T-helper 1 cell (primary cell): ENCODE data around the gene ZNF148.
A peak's percentile ranks its signal among the peaks of the same experiment; 100 is the strongest.

Experiments used
- DNase-seq, 5 donors: peaks; one replicate each; pipeline ENCODE4 v3.0.0-alpha.2; 2012 to 2020

The ZNF148 gene

DNA sequence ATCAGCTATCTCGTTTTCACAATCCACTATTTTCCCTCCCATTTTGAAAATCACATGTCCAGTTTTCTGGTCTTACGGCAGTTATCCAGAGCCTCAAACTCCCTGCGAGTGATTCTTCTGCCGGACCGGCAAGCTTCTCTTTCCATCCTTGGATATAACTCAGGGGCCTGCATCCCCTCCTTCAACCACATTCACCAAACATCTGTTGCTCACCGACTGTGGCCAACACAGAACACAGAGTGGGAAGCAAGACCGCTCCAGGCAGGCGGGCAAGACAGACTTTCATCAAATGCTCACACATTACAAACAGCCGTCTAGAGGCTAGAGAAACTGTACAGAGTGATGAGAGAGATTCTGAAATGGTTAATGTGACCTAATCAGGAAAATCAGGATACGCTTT is 154.9 kb downstream of the ZNF148 start:
- DNase-seq: no peak

DNA sequence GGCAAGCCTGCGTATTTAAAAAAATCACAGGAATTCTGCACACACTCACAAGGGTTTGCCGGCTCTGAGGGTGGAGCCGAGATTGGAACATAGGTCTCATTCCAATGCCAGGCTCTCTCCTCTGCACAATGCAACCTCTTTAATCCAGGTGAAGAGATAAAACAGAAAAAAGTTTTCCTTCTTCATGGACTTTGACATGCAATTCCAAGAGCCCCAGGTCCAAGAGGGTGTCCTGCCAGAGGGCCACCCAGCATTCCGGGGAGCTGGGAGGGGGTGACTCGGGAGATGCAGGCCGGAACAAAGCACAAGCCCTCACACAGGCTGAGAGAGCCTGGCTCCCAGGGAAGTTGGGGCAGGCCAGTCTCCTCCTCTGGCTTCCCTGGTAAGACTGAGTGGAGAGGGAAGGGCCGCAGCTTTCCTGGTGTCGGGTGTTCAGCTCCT is 155.8 kb downstream of the ZNF148 start:
- no peak for DNase-seq

GRCh38 chr3:125214738-125215137 is 160.4 kb downstream of the ZNF148 start:
- DNase-seq: peak in 1 of 5 donors; percentile 47

DNA sequence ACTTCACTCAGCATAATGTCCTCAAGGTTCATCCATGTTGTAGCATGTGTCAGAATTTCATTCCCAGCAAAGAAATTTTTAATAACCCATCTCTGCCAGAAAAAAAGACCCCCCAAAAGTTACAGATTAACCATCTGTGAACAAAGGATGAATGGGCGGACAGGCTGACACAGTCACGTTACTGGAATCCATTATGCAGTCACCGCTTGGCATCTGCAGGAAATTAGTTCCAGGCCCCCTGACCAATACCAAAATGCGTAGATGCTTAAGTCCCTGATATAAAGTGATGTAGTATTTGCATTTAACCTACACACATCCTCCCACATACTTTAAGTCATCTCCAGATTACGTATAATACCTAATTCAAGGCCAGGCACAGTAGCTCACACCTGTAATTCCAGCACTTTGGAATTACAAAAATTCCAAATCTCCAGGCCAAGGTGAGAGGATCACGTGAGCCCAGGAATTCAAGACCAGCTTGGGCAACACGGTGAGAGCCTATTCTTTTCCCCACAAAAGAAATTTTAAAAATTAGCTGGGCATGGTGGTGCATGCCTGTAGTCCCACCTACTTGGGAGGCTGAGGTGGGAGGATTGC is 161.1 kb downstream of the ZNF148 start:
- no peak for DNase-seq

- no peak for DNase-seq
These were observed 161.8 kb downstream of the ZNF148 start for GRCh38 chr3:125213364-125213755.

GRCh38 chr3:125212509-125213363 is 162.4 kb downstream of the ZNF148 start, which contains the start of gene SLC12A8:
TSS of gene SLC12A8 (minus strand) at chr3:125212748. CDS start at chr3:125211349, 1,399 bp downstream.
- no peak for DNase-seq

DNA sequence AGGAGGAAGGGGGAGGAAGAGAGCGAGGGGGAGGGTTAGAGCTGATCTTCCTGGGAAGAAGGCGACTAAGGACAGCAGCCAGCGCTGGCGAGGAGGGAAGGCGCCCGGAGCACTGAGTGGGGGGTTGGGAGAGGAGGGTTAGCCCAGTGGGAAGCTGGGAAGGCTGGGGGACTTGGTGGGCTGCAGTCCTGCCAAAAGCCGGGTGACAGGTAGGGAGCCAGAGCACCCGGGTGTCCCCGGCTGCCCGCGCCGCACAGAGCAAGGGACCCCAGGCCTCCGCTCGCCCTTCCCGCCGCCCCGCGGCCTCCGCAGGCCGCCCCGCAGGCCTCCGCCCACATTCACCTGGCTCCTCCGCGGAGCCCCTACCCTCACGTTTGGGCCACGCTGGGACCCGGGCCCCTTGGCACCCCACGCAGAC is 163.0 kb downstream of the ZNF148 start:
- no peak for DNase-seq

GRCh38 chr3:125211523-125212090 is 163.5 kb downstream of the ZNF148 start:
- no peak for DNase-seq

- no peak for DNase-seq
These were observed 167.1 kb downstream of the ZNF148 start for GRCh38 chr3:125207949-125208568.

DNA sequence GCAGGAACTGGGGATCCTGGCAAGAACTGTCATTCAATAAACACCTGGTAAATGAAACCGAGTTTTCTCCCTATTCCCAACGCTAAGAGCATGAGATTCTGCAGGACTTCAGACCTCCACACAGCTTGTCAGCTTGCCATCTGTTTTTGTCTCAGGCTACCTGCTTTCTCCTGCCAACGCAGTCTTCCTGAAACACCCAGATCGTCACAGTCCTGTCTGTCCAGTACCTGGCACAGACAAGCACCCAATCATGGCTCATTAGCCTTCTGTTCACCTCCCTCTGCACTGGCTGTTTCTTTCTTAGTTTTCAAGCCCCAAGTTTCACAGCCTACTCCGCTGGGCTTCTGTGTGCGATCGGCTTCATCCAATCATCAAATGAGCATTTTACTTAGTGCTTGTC is 167.6 kb downstream of the ZNF148 start:
- DNase-seq: no peak

DNA sequence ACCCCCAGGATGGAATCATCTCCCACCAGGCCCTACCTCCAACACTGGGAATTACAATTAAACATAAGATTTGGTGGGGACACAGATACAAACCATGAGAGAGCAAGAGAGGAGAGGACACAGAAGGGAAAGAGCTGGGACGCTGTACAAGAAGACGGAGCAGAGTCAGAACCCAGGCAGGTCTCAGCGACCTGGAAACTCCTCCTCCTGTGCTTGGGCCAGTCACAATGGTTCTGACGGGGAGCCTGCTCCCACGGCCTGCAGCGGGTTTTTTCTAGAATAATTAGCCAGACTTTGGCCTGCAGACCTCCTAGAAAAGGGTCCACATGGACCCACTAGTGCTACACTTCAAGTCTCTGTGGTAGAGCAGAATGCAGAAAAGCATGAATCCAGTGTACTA is 168.2 kb downstream of the ZNF148 start:
- DNase-seq: no peak

- DNase-seq: no peak
These were observed 171.4 kb downstream of the ZNF148 start for GRCh38 chr3:125203731-125204130.

DNA sequence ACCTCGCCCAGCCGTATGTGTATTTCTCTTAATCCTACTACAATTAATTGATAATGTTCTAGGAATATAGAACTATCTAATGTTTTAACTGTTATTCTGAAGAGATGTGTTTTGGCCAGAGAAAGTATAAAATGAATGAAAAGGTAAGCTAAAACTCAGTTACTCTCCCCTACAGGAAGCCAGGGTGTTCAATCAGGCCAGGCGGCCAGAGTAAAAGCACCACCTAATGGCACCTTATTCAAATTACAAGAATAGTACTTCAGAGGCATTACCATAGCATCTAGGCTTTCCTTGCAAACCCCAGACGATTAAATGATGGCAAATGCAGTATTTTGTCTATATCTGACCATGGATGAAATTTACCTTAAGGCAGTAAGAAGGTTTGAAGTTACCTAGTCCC is 172.9 kb downstream of the ZNF148 start:
- peak in 1 of 5 donors; percentile 39 for DNase-seq

DNA sequence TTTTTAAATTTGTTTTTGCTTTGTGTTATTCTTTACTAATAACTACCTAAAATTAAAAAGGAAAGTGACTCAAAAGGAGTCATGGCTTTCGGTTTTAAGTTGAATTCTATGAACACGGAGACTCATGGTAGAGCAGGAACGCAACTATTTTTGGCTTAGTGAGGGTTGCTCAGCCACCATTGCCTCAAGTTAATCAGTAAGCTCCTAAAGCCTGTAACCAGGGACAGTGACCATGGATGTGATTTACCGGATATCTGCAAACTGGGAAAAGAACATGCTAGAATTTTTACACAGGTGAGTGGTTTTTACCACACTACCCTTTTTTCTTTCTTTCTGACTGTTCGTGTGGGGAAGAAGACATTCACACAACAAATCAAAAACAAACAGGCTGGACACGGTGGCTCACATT is 174.4 kb downstream of the ZNF148 start:
- DNase-seq: peak in 1 of 5 donors; percentile 15

GRCh38 chr3:125194849-125195601 is 180.1 kb downstream of the ZNF148 start:
- DNase-seq: no peak

DNA sequence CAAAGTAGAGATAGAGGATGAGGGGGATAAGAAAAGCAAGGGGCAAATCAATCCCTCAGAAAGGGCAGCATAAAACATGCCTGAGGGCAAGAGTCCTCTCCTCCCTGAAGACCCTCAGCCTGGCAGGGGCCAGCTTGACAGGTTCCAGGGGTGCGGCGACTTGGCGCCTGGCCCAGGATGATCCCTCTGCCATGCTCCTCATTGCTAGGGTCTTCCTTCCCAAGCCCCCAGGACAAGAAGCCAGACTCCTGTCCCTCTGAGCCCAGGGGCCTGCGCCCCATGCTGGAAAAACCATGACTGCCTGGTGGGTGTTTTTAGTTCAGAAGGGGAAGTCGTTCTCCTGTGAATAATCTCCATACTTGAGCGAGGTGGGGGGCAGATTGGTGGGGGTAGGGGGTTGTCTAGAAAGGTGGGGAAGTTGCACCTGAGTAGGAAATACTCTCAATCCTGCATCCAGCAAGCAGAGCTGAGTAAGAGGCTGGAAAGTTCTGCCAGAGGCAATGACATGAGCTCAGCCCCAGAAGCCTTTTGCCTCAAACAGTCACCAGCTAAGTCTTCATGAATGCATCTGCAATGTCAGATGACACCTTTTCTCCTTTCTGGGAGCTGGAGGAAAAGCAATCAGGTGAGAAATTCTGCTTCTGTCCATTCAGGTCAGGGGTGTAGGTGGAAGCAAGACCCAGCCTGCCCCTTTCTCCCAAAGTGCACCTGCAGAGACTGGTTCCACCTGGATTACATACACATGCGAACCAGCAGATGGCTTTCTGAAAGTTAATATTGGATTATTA is 180.9 kb downstream of the ZNF148 start:
- no peak for DNase-seq

- DNase-seq: no peak
These were observed 182.7 kb downstream of the ZNF148 start for GRCh38 chr3:125192190-125193035.

DNA sequence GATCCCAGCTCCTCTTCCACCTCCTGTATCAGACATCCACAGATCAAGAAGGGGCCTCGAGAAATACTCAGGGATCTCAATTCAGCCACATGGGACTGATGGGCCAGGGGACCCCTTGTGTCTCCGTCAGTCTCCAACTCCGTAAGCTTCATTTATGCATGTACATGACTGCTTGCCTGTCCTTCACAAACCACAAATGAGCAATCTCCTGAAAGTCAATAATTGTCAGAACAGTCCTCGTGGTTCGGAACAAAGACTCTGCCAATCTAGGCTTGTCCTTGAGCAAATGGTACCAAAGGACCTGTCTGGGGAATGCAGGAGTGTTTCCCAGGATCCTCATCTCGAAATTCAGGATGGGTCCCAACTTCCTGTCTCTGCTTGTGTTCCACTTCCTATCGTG is 183.4 kb downstream of the ZNF148 start:
- DNase-seq: no peak

DNA sequence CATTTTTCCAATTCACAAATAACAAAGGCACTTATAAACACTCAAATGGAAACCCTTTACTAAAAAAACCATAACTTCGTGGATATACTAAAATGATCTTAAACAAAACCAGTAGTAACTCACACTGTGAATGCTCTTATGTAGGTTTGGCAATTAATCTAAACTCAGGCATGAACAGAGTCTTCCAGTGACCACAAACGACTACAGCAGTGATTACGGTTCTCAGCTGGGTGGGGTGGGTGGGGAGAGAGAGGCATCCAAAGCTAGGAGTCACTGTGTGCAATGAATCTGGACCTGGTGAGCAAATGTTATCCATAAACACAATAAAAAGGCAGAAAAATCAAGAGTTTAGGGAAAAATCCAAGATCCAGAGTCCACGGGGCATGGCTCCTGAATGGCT is 183.9 kb downstream of the ZNF148 start:
- no peak for DNase-seq

DNA sequence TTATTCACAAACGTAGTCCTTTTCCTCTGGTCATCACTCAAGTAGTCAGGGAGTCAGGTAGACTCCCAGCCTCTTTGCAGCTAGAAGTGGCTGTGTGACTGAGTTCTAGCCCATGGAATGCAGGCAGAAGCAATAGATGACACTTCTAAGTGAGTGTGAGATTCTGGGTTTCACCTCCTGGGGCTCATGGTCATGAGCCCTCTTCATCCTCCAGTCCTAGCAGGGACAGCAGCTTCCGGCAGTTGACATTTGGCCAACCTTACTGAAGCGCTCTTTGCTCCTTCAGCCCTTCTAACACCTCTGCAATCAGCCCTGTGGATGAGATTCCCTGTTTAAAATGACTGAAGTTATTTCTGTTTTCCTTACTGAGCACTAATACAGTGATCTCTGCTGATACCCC is 184.3 kb downstream of the ZNF148 start:
- no peak for DNase-seq
